ENCODE results near the gene ZC2HC1C. TPM values are rescaled to one million over a fixed set of nuclear protein-coding genes. Genes with fewer than 3 reads are reported as not detected.
A peak's percentile ranks its signal among the peaks of the same experiment; 100 is the strongest.

Gene ZC2HC1C
- total and polyA plus RNA-seq, 9 of the 15 experiments (the other 6 are each of a cell fraction or from before 2014, with no cell fraction given) = 6.3 to 9.2 (median 7.7) TPM

DNA sequence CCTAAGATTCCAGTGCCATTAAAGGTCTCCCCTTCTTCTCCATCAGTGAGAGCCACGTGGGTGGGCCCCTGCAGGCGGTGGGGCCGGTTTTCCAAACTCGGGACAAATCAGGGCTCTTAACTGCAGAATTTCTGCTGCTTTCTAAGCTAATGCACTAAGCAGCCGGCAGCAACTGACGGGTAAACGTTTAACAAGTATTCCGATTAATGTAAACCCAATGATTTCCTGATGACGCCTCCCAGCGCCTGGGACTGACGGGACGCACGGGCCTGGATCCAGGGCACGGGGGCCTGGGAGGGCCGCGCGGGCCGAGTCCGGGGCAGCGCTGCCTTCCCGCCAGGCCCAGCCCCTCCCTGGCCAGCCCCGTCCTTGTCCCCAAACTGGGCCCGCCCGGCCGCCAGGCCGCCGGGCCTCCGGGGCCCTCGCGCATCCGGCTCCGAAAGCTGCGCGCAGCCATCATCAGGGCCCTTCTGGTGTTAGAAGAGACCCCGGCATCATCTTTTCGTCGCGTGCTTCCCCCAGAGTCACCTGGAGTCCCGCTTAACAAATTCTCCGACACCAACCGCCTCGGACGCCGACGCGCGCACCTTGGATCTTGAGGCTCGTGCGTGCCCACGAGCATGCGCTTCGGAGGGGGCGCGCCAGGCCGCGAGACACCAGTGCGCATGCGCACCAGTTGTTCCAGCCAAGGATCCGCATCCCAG is 18.4 kb upstream of the ZC2HC1C start, which contains the start of gene MLH3 (continued):
- TF ChIP-seq, protein P1, sequence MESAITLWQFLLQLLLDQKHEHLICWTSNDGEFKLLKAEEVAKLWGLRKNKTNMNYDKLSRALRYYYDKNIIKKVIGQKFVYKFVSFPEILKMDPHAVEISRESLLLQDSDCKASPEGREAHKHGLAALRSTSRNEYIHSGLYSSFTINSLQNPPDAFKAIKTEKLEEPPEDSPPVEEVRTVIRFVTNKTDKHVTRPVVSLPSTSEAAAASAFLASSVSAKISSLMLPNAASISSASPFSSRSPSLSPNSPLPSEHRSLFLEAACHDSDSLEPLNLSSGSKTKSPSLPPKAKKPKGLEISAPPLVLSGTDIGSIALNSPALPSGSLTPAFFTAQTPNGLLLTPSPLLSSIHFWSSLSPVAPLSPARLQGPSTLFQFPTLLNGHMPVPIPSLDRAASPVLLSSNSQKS (CRISPR knock-in tag; IDR thresholded peaks at IDR 0.05) = no peak
- TF ChIP-seq ZBTB49 (CRISPR knock-in tag; IDR thresholded peaks at IDR 0.05; ENCODE audit: borderline replicate concordance) (no peak), ZNF57 (CRISPR knock-in tag; IDR thresholded peaks at IDR 0.05) (no peak), ZNF212 (CRISPR knock-in tag; IDR thresholded peaks at IDR 0.05) (no peak), ZKSCAN8 (CRISPR knock-in tag; IDR thresholded peaks at IDR 0.05) (peak; percentile 48; the same call in 1 of the 2 replicates), POLR3G (IDR thresholded peaks at IDR 0.05; ENCODE audit: extremely low read depth, insufficient read length, insufficient replicate concordance) (no peak), BHLHE40 (IDR thresholded peaks at IDR 0.05; ENCODE audit: low read length) (peak; percentile 12), XRCC4 (IDR thresholded peaks at IDR 0.05; ENCODE audit: extremely low read depth, insufficient read depth, insufficient read length) (no peak), CHD2 (IDR thresholded peaks at IDR 0.05; ENCODE audit: low read depth, low read length) (no peak), AFF1 (IDR thresholded peaks at IDR 0.05; ENCODE audit: low read depth in 1 of 2, partially characterized antibody in 2 of 2) (no peak), STAT6 (CRISPR knock-in tag; IDR thresholded peaks at IDR 0.05) (no peak), EWSR1 (IDR thresholded peaks at IDR 0.05; ENCODE audit: borderline replicate concordance, low read depth, partially characterized antibody) (no peak), CREBBP (IDR thresholded peaks at IDR 0.05; ENCODE audit: low read depth, low read length) (no peak), CBX3 (IDR thresholded peaks at IDR 0.05; ENCODE audit: borderline replicate concordance in 1 of 2, low read length in 2 of 2) (no peak), POLR2H (tag; IDR thresholded peaks at IDR 0.05; ENCODE audit: low read depth) (no peak)

Measured in K562 (cell line).